ENCODE results near the gene COCH.

DNA sequence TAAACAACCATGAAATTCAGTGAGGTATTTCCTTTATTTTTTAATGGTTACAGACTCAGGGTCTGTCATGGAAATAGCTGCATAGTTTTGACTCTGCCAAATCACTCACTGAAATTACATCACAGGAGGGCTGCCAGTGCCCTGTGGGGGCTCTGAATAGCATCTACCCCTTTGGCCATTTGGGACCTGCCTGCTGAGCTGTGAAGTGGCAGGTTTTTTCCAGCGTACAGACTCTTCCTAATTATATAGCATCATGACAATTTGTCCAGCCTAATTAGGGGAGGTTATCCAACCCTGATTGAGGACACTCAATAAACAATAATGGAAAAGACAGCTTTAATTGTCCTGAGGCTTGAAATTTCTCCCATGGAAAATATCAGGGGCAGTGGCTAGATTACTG lies 1.8 kb upstream of the COCH start:
- no peak for TF ChIP-seq BRCA1 (IDR thresholded peaks at IDR 0.05; ENCODE audit: low read depth, low read length)
- TF ChIP-seq POLR2A (IDR thresholded peaks at IDR 0.05; ENCODE audit: low read depth, low read length) = no peak
- TF ChIP-seq, protein P1, sequence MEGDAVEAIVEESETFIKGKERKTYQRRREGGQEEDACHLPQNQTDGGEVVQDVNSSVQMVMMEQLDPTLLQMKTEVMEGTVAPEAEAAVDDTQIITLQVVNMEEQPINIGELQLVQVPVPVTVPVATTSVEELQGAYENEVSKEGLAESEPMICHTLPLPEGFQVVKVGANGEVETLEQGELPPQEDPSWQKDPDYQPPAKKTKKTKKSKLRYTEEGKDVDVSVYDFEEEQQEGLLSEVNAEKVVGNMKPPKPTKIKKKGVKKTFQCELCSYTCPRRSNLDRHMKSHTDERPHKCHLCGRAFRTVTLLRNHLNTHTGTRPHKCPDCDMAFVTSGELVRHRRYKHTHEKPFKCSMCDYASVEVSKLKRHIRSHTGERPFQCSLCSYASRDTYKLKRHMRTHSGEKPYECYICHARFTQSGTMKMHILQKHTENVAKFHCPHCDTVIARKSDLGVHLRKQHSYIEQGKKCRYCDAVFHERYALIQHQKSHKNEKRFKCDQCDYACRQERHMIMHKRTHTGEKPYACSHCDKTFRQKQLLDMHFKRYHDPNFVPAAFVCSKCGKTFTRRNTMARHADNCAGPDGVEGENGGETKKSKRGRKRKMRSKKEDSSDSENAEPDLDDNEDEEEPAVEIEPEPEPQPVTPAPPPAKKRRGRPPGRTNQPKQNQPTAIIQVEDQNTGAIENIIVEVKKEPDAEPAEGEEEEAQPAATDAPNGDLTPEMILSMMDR (IDR thresholded peaks at IDR 0.05 in 2 of 3, conservative IDR thresholded peaks at IDR 0.05 in 1 of 3; ENCODE audit: control insufficient read depth in 2 of 3, extremely low read depth in 1 of 3, insufficient read depth in 1 of 3, low read depth in 3 of 3, low read length in 3 of 3) = no peak
- TF ChIP-seq, protein P2, sequence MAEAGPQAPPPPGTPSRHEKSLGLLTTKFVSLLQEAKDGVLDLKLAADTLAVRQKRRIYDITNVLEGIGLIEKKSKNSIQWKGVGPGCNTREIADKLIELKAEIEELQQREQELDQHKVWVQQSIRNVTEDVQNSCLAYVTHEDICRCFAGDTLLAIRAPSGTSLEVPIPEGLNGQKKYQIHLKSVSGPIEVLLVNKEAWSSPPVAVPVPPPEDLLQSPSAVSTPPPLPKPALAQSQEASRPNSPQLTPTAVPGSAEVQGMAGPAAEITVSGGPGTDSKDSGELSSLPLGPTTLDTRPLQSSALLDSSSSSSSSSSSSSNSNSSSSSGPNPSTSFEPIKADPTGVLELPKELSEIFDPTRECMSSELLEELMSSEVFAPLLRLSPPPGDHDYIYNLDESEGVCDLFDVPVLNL (IDR thresholded peaks at IDR 0.05; ENCODE audit: low read depth, low read length) = no peak
- TF ChIP-seq POLR2AphosphoS5 (IDR thresholded peaks at IDR 0.05; ENCODE audit: low read length) = no peak
- no peak for TF ChIP-seq CEBPB (IDR thresholded peaks at IDR 0.05; ENCODE audit: borderline replicate concordance in 1 of 2, low read depth in 2 of 2, low read length in 2 of 2)
- TF ChIP-seq, protein P3, sequence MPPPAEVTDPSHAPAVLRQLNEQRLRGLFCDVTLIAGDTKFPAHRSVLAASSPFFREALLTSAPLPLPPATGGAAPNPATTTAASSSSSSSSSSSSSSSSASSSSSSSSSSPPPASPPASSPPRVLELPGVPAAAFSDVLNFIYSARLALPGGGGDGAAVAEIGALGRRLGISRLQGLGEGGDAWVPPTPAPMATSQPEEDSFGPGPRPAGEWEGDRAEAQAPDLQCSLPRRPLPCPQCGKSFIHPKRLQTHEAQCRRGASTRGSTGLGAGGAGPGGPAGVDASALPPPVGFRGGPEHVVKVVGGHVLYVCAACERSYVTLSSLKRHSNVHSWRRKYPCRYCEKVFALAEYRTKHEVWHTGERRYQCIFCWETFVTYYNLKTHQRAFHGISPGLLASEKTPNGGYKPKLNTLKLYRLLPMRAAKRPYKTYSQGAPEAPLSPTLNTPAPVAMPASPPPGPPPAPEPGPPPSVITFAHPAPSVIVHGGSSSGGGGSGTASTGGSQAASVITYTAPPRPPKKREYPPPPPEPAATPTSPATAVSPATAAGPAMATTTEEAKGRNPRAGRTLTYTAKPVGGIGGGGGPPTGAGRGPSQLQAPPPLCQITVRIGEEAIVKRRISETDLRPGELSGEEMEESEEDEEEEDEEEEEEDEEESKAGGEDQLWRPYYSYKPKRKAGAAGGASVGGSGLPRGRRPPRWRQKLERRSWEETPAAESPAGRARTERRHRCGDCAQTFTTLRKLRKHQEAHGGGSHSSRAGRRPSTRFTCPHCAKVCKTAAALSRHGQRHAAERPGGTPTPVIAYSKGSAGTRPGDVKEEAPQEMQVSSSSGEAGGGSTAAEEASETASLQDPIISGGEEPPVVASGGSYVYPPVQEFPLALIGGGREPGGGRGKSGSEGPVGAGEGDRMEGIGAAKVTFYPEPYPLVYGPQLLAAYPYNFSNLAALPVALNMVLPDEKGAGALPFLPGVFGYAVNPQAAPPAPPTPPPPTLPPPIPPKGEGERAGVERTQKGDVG (CRISPR knock-in tag; IDR thresholded peaks at IDR 0.05) = no peak

Measured in GM12878 (cell line).